ENCODE measurements around the gene LRRC27.

Gene LRRC27

DNA sequence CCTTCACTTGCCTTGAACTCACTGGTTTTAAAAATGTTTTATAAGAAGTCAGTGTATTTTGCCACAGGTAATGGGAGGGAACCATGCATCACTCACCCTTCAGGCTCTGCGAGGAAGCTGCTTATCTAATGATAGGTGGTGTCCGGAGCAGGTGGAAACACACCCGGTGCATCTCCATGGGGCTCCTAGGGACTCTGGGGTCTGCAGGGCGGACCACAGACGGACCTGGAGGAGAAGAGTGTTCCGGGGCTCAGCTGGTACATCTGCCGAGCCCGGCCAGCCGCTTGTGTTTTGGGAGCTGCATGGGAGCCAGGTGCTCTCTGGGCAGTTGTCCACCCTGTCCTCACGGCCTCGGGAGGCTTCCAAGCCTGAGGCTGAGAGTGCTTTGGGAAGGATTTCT is 7.3 kb downstream of the LRRC27 start:
- DNase-seq: no peak

DNA sequence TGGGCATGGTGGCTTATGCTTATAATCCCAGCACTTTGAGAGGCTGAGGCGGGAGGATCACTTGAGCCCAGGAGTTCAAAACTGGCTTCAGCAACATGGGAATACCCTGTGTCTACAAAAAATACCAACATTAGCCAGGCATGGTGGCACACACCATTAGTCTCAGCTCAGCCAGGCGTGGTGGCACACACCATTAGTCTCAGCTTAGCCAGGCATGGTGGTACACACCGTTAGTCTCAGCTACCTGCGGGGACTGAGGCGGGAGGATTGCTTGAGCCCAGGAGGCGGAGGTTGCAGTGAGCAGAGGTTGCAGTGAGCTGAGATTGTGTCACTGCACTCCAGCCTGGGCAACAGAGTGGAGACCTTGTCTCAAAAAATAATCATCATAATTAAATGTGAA is 9.0 kb downstream of the LRRC27 start:
- no peak for DNase-seq

DNA sequence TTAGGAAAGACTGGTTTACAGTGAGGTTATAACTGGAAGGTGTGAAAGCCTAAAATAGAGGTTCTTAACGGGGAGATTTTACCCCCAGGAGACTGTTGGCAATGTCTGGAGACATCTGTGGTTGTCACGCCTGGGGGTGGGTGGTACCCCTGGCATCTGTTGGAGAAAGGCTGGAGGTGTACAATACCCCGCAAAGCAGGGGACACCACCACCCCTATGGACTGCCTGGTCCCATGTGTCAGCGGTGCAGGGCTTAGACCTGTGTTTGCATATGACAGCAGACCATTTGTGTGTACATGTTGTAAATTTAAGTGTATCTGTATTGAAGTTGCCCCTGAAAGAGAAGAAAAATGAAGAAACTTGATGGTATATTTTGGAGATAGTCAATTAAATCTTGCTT is 9.8 kb downstream of the LRRC27 start:
- DNase-seq: no peak

DNA sequence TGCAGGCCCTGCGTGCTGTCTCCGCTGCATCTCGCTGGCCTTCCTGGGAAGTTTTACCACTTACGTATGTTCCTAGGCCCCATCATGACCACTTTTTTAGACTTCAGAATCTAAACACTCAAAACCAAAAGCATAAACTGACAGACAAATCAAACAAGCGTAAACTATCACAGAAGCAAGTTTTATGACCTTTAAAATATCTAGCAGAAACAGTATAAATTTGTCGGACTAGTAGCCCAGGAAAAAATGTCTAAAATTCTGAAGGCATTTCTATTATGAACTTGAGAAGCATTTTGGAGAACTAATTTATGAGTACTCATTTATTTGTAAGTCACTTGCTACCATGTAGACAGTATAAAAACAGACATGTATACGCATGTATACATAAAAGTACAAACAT is 10.6 kb downstream of the LRRC27 start:
- DNase-seq: no peak

DNA sequence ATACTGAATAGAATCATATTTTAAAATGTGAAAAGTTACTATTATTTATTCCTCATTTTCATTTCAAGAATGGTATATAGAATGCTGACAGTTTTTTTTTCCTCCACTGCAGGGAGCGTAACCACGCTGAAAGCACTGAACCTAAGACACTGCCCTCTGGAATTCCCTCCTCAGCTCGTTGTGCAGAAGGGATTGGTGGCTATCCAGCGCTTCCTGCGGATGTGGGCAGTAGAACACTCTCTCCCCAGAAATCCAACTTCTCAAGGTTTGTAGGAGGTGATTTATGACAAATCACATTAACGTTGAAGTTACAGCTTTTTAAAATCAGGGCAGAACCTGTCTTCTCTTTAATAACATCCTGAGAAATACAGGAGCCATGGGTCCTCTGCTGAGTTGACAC is 12.4 kb downstream of the LRRC27 start:
- DNase-seq: no peak

DNA sequence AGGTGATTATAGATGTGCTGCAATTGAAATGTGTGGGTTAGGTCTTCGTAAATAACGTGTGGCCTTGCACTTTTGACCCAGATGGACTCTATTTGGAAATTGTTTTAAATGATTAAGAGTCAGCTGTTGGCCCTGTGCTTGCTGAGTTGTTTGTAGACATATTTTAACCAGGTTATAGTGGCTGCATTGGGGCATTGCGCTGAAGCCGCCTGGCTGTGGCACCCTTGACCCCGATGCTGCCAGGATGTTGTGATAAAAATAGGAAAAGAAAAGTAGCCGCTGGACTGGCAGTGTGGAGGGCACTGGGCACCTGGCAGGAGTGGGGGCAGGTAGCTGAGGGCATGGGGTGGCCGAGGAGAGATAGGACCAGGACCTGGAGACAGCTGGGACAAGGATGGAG is 13.4 kb downstream of the LRRC27 start:
- no peak for DNase-seq

DNA sequence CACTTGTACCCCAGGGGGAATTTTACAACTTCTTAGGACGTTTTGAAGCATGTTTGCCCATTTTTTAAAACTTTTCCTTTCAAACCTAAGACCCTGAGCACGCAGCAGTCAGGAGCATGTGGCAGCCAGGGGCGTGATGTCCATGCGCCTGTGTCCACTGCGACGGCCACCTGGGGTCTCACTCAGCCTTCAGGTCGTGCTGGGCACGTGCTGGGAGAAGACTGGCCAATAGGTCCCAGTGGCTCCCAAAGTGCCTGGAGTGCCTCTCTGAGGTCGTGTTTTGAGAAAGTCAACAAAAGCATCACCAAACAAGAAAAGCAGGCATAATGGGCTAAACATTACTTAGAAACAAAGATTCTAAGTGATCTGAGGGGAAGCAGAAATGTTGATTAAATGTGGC is 14.8 kb downstream of the LRRC27 start:
- no peak for DNase-seq

DNA sequence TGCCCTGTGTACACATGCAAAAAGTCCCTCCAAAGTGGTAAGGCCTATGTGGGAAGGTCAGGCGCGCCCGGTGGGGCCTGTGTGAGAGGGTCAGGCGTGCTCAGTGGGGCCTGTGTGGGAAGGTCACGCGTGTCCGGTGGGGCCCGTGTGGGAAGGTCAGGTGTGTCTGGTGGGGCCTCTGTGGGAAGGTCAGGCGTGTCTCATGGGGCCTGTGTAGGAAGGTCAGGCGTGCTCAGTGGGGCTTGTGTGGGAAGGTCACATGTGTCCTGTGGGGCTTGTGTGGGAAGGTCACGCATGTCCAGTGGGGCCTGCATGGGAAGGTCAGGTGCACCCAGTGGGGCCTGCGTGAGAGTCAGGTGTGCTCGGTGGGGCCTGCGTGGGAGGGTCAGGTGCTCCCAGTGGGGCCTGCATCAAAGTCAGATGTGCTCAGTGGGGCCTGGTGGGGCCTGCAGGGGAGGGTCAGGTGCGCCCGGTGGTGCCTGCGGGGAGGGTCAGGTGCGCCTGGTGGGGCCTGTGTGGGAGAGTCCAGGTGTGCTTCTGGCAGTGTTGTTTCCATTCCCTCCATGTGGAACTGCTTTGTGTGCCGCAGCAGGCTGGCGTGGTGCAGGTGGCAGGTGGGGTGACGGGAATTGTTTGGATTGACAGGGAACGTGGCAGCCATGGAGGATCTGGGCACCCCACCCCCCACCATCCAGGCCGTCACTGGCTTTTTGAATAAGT is 15.4 kb downstream of the LRRC27 start:
- DNase-seq: no peak

DNA sequence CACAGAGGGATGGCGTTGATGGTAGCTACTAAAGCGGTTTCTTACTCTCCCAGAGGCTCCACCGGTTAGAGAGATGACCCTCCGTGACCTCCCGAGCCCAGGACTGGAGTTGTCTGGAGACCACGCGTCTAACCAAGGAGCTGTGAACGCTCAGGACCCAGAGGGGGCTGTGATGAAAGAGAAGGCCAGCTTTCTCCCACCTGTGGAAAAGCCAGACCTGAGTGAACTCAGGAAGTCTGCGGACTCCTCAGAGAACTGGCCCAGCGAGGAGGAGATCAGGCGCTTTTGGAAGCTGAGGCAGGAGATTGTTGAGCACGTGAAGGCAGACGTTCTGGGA is 15.9 kb downstream of the LRRC27 start:
- no peak for DNase-seq

DNA sequence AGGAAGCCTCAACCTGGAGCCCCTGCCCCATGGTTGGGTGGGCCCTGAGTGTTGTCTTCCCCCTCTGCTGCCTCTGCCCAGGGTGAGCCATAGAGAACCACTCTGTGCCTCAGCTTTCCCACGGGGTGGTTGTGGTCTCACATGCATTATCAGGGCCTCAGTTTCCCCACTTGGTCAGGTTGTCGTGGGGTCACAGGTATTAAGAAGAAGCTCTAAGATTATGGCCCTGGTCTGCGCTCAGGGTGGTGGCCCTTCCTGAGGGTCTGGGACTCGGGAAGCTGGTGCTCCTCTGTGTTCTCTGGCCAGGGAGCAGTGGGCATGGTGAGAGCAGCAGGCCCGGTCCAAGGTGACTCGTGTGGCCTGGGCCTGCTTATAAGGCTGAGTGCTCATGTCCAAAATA is 17.8 kb downstream of the LRRC27 start:
- no peak for DNase-seq

DNA sequence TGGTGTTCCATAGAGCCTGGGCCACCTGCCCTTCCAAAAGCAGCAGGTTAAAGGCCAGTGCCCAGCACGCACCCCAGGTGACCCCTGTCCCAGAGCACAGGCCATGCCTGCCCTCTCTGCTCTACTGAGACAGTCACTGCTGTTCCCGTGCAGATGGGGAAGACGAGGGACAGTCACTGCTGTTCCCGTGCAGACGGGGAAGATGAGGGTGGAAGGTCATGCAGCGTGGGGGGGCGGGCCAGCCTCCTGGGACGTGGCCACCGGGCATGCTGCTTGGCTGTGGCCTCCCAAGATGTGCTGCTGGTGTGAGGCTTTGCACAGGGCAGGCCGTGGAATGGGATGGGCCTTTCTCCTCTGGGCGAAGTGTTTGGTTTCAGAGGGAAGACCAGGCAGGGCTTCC is 18.4 kb downstream of the LRRC27 start:
- DNase-seq: no peak

DNA sequence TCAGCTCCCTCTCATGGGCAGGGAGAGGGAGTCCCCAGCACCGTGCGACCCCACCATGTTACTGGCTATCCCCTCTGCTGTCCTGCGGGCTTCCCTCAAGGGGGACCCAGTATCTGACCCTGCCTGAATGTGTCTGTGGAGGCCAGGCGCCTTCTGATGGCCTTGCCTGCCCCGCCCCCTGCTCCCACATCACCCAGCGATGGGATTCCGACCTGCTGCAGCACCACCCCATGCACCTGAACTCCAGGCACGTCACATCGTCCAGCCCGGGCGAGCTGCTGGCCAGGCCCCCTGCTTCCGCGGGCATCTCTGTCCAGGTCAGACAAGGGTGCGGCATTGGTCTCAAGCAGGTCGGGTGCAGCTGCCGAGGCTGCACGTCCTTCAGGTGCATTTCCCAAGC is 19.0 kb downstream of the LRRC27 start:
- no peak for DNase-seq

DNA sequence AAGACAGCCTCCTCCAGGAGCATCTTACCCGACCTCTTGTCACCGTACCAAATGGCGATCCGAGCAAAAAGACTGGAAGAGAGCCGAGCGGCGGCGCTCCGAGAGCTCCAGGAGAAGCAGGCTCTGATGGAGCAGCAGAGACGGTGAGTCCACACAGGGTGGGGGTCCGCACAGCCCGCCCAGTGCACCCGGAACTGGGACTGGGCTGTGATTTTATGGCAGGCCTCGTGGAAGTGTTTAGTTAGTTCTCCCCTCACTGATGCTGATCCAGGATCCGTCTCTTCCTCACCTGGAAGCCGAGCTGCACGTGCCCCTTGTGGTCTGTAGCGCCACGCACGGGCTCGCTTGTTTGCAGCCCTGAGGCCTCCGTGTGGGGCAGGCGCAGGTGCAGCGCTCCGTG is 19.6 kb downstream of the LRRC27 start:
- no peak for DNase-seq

DNA sequence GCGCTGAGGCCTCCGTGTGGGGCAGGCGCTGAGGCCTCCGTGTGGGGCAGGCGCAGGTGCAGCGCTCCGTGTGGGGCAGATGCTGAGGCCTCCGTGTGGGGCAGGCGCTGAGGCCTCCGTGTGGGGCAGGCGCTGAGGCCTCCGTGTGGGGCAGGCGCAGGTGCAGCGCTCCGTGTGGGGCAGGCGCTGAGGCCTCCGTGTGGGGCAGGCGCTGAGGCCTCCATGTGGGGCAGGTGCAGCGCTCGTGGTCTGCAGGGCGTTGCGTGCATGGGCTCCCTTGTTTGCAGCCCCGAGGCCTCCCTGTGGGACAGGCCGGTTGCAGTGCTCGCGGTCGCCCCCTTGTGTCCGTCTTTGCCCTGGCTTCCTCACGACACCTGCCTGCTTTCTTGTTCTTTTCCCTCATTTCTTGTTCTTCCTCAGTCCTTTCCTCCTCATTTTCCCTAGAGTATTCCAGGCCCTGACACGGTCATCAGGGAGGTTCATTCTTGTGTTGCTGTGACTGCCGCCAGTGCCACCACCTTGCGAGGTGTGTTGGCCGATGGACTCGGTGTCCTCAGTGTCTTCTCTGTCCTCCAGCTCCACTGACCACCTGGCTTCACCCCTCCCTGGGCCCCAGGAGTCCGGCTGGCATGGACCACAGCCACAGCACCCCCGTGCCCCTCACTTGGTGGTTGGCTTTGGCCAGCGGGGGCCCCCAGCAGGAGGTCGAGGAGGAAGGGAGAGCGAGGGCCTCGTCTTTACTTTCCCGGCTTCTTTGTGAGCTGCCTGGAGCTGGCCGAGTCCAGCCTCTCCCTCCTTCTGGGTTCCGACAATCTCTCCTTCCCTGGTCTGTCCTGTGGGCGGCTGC is 20.7 kb downstream of the LRRC27 start:
- DNase-seq: peak; percentile 1

DNA sequence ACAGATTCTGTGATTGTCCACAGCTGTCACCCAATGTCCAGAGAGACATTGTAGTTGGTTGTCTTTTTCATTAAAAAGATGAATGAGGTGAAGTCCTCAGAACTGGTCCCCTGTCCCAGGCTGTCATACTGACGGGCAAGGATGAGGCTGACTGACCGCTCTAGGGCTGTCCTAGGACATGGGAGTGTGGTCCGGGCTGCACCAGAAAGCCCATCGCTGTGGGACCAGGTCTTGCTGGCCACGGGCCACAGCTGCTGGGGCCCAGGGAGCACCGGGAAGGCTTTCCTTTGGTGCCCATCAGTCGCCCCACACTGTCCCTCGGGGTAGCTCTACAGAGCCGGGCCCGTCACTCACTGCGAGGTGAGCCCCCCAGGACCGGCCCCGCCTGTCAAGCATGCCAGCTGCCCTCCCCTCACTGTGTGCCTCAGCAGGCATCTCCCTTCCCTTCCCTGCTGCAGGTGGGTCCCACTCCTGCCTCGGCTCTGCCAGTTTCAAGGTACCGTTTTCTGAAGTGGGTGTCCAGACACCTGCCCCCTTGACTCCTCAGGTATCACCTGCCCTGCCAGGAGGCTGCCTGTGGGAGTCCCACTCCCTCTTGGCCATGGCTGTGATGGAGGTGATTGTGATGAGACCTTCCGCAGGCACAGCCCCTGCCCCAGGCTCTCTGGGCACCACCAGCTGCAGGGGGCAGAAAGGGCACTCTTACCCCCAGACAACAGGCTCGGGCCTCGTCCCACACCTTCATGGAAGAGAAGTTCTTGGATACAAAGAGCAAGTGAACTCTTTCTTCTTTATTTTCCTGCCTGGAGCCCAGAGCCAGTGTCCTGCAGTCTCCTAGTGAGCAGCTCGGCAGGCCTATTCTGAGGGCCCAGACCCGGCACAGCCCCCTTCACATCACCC is 21.7 kb downstream of the LRRC27 start:
- no peak for DNase-seq

DNA sequence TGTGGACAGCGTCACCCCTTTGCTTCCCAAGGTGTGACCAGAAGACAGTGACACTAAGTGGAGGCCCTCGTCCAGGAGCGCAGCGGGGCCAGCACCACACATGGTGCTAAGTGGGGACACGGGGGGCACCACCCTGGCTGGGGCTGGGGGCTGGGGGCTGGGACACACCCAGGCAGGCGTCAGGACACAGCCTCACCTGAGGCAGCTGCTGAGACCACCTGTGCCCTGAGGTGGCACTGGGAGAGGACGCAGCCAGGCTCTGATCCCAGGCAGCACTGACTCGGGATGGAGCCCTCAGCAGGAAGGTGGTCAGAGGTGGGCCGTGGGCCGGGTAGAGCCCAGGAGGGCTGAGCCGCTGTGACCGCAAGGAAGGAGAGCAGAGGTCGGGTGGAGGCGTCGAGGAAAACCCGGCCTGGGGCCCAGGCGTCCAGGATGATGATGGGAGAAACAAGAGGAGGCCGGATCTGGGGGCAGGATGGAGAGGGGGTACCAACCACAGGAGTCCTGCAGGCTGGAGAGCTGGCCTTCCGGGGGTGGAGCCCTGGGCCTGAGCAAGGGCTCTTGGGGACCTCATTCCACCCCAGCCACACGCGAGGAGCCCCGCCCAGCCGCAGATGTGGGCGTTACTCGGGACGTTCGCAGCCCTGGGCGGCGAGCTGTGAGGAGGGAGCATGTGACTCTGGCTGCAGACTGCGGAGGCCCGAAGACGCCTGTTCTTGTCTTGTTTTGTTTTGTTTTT is 22.5 kb downstream of the LRRC27 start:
- no peak for DNase-seq

DNA sequence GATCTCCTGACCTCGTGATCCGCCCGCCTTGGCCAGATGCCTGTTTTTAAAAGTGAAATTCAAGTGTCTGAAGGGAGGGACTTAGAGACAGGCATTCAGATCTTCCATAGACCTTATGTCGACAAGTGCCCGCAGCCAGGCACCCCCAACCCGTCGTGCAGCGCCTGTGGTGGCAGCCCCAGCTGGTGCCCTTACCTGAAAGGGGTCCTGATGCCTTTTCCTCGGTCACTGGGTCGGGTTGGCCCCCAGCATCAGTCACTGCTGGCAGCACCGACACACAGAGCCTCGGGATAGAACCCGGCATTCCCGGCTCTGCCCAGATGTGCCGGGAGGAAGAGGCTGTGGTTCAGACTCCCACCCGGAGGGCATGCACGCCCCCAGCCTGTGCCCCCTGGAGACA is 23.3 kb downstream of the LRRC27 start:
- no peak for DNase-seq

DNA sequence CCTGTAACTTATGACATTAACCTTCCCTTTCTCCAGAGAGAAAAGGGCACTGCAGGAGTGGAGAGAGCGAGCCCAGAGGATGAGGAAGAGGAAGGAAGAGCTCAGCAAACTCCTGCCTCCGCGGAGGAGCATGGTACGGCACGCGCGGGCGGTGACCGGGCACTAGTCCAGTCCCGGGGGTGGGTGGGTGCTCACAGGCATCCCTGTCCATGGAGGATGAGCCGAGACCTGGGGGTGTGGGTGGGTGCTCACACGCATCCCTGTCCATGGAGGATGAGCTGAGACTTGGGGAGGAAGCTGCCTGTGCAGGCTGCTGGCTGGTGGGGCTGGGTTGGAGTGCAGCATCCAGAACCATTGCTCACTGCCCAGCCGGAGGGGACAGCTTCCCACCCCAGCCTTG is 23.8 kb downstream of the LRRC27 start:
- no peak for DNase-seq

DNA sequence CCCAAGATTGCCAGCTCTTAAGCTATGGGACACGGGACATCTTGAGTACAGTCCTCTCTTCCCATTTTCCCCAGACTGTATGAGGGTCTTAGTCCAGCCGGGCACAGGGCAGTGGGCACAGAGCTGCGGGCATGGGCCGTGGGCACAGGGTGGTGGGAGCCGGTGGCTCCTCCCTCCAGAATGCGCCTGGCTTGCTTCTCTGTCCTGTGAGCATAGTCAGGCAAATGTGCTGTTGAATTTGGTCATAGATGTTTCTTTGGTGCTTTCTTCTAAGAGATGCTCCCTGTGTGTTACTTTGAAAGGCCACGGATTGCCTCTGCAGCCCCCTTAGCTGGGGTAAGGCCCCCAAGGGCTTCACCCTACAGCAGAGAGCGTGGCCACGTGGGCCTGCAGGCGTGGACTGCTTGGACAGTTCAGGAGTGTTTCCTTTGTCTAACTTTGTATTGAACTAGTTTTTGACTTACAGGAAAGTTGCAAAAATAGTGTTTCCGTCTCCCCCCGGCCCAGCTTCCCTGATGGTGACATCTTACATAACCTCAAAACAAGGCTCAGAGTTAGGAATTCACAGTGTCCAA is 24.7 kb downstream of the LRRC27 start:
- no peak for DNase-seq

DNA sequence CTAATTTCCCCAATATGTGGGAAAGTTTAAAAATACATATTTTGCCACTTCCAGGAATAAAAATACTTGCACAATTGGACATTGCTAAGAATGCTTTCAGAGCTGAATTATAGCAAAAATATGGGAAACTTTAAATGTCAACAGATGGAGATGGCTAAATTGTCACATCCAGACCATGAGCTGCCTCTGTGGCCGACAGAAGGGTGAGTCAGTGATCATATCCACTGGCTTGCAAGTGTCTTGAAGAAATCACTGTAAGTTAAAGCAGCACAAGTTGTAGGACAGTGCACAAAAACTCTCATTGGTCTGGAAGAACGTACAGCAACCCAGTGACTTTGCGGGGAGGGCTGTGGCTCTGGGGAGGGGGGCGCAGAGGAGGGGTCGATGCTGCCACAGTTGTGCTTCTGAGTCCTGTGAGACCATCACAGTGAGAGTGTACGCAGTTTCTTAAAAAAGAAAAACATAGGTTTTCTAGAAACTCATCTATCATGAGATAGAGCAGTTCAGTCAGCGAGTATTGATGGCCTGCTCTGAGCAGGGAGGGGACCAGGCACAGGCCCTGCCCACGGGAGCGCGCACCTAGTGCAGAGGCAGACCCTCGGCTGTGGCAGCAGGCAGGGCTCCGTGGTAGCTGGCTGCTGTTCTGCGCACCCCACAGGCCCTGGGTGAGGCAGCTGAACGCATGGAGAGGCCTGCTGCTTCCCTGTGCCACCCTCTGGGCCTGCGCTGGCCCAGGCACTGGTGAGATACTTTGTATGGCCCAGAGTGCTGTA is 25.5 kb downstream of the LRRC27 start:
- DNase-seq: no peak

DNA sequence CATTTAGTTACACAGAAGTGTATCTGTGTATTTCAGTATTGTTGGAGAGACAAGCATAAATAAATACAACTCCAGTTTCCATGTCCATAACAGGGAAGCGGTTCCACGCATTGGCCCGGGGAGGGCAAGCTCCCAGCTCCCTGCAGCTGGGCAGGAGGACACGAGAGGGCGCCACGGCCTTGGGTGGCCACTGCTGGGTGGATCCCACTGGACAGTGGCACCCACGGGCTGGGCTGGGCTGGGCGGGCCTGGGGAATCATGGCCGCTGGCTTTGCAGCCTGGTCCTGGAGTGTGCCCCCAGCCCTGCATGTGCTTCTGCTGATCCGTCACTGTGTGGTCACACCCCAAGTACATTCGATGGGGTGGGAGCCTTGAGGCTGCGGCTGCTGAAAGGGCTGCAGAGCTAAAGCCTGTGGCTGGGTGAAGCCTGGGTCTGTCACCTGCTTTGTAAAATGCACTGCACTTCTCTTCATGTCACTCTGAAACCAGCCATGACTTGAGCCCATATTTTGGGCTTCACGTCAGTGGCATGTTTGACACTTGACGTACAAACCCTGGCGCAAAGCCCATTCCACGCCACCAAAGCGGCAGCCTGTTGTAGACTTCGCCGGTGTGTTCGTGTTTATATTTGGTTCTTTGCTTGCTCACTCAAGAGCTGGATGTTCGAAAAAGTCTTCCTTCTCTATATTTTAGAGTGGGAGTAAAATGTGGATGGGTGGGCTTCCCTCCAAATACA is 27.5 kb downstream of the LRRC27 start:
- no peak for DNase-seq

All from NCI-H1694 treated with DMSO at 0.1 percent for 48 hours (cell line).